Activated CD8-positive, alpha-beta T cell treated with anti-CD3 and anti-CD28 coated beads for 36 hours (primary cell): Measurements from ENCODE around the gene PFDN6. TPM values are rescaled to one million over a fixed set of nuclear protein-coding genes. Genes with fewer than 3 reads are reported as not detected.

Source experiments
- ATAC-seq: fragments of 200-7000 bp; cut with Tn5 transposase; one replicate; pipeline ENCODE4 v1.10.0; 2021; ENCODE audit warnings: mild to moderate bottlenecking, moderate library complexity
- CTCF ChIA-PET: fragments of 350-600 bp; sonication (Branson Sonifier 250); formaldehyde crosslinking; loops from one replicate; lab custom pipeline; 2021; ENCODE audit warnings: antibody characterized with exemption; lab: Charles Lee
- POLR2A ChIA-PET: fragments of 350-600 bp; sonication (Branson Sonifier 250); formaldehyde crosslinking; loops from one replicate; lab custom pipeline; 2021; ENCODE audit warnings: antibody characterized with exemption; lab: Charles Lee
- DNase-seq: peaks from one replicate; pipeline ENCODE4 v3.0.0-alpha.2; 2020
- H3K27ac Mint-ChIP-seq: one replicate; pipeline ENCODE4 v1.8.0; 2021; ENCODE audit warnings: mild to moderate bottlenecking, mixed read lengths
- H3K27me3 Mint-ChIP-seq: one replicate; pipeline ENCODE4 v1.8.0; 2021; ENCODE audit warnings: mixed read lengths
- H3K36me3 Mint-ChIP-seq: one replicate; pipeline ENCODE4 v1.8.0; 2021; ENCODE audit warnings: low read depth, mixed read lengths
- H3K4me1 Mint-ChIP-seq: one replicate; pipeline ENCODE4 v1.8.0; 2021; ENCODE audit warnings: low read depth, mixed read lengths
- H3K4me3 Mint-ChIP-seq: one replicate; pipeline ENCODE4 v1.8.0; 2021; ENCODE audit warnings: mild to moderate bottlenecking, moderate library complexity, mixed read lengths
- H3K9me3 Mint-ChIP-seq: one replicate; pipeline ENCODE4 v1.8.0; 2021; ENCODE audit warnings: mixed read lengths
- CTCF ChIP-seq: fragments of 200-600 bp; IDR thresholded peaks from one replicate; pipeline ENCODE4 v1.8.0; 2022; ENCODE audit warnings: antibody characterized with exemption, mild to moderate bottlenecking
- intact Hi-C: fragments of 100-400 bp; cut with micrococcal nuclease; formaldehyde crosslinking; loops from one replicate; pipeline ENCODE4 v1.10.0; 2022
- microRNA-seq: library from miRNA; unstranded; fragments of <30 nt; microRNA quantifications from one replicate; pipeline ENCODE4 v1.2.0, GENCODE V29; 2022; ENCODE audit warnings: borderline microRNAs expressed, borderline replicate concordance
- total RNA-seq, 2 experiments: library from RNA; stranded (reverse); gene quantifications; one replicate each; pipeline ENCODE4 v1.2.3, GENCODE V29; 2021

Gene PFDN6
- total RNA-seq, 2 experiments from 2014 or later: 78.1 to 92.3 TPM

- Mint-ChIP-seq H3K4me1 (peaks cover 15% of the 10 kb centered on the region), H3K36me3 (no peaks in the 10 kb centered on the region), H3K27me3 (no peaks in the 10 kb centered on the region), H3K9me3 (no peaks in the 10 kb centered on the region), H3K27ac (no peak overlapping the region), H3K4me3 (no peak overlapping the region)
- CTCF ChIA-PET: interaction anchor here (1.0 to 1.9 kb wide), 3 partner anchors 9 to 79 kb away, joined by 3 to 8 read pairs (median 3); no protein-coding TSS in a partner anchor
- DNase-seq (no peak), ATAC-seq (no peak)
- POLR2A ChIA-PET: no interaction called here
- TF ChIP-seq CTCF: no peak
- intact Hi-C loops: no loop called here
Measured at GRCh38 chr6:33335916-33336315, 46.5 kb downstream of the PFDN6 start.

GRCh38 chr6:33336495-33336894, 47.1 kb downstream of the PFDN6 start:
- ChIA-PET CTCF (interaction anchor here (1.0 to 1.9 kb wide), 3 partner anchors 9 to 78 kb away, joined by 3 to 8 read pairs (median 3); no protein-coding TSS in a partner anchor), POLR2A (no interaction called here)
- no peaks in the 10 kb centered on the region for H3K27me3 Mint-ChIP-seq

GRCh38 chr6:33339193-33339592, 49.8 kb downstream of the PFDN6 start:
- POLR2A ChIA-PET: no interaction called here
- Mint-ChIP-seq H3K27me3 (no peaks in the 10 kb centered on the region), H3K36me3 (no peaks in the 10 kb centered on the region), H3K27ac (no peak overlapping the region), H3K9me3 (no peaks in the 10 kb centered on the region), H3K4me1 (peaks cover 8% of the 10 kb centered on the region), H3K4me3 (no peak overlapping the region)
- intact Hi-C loops: no loop called here
- ATAC-seq: no peak
- CTCF ChIA-PET: interaction anchor here (1.1 kb wide), 1 partner anchor 213 kb away, joined by 3 read pairs; no protein-coding TSS in a partner anchor
- TF ChIP-seq CTCF: no peak
- no peak for DNase-seq

More at GRCh38 chr6:33336495-33336894, 47.1 kb downstream of the PFDN6 start:
- intact Hi-C loops: no loop called here
- H3K36me3 Mint-ChIP-seq: no peaks in the 10 kb centered on the region
- H3K4me3 Mint-ChIP-seq: no peak overlapping the region
- ATAC-seq (no peak), DNase-seq (no peak)
- peaks cover 15% of the 10 kb centered on the region for H3K4me1 Mint-ChIP-seq
- TF ChIP-seq CTCF: no peak
- no peak overlapping the region for H3K27ac Mint-ChIP-seq
- no peaks in the 10 kb centered on the region for H3K9me3 Mint-ChIP-seq

Small RNA genes lying within 50 kb of the gene (microRNA-seq; reads per million reads assigned to microRNA genes)
- gene MIR6834 (not detected), gene MIR6873 (not detected)

Other genes with a start within 250 kb of the PFDN6 start
- gene HLA-DPA1, start 216.0 kb upstream of the PFDN6 start, total RNA-seq: 10 to 100 TPM; 27.6 to 27.9 TPM
- 10 to 100 TPM; 12.3 to 14.8 TPM for gene HLA-DPB1, start 213.6 kb upstream of the PFDN6 start, total RNA-seq
- gene COL11A2, start 97.1 kb upstream of the PFDN6 start, total RNA-seq: 1 to 10 TPM; 1.3 to 1.4 TPM
- 10 to 100 TPM; 41.2 to 41.9 TPM for gene RXRB, start 88.9 kb upstream of the PFDN6 start, total RNA-seq
- gene SLC39A7, start 88.7 kb upstream of the PFDN6 start, total RNA-seq: 10 to 100 TPM; 43.1 to 43.3 TPM
- gene HSD17B8, start 84.9 kb upstream of the PFDN6 start, total RNA-seq: 10 to 100 TPM; 40.6 to 42.0 TPM
- gene RING1, start 81.1 kb upstream of the PFDN6 start, total RNA-seq: 10 to 100 TPM; 26.8 to 27.5 TPM
- 10 to 100 TPM; 31.2 to 34.3 TPM for gene VPS52, start 17.7 kb upstream of the PFDN6 start, total RNA-seq
- gene RPS18, start 17.5 kb upstream of the PFDN6 start, total RNA-seq: 1,000 to 10,000 TPM; 4,910 to 4,938 TPM
- 1 to 10 TPM; 3.6 to 4.2 TPM for gene B3GALT4, start 12.5 kb upstream of the PFDN6 start, total RNA-seq
- 10 to 100 TPM; 64.0 to 72.2 TPM for gene WDR46, start 362 bp upstream of the PFDN6 start, total RNA-seq
- 10 to 100 TPM; 24.2 to 24.3 TPM for gene RGL2, start 9.3 kb downstream of the PFDN6 start, total RNA-seq
- 100 to 1,000 TPM; 179 to 183 TPM for gene TAPBP, start 24.5 kb downstream of the PFDN6 start, total RNA-seq
- 1 to 10 TPM; 7.2 to 7.5 TPM for gene ZBTB22, start 28.1 kb downstream of the PFDN6 start, total RNA-seq
- 10 to 100 TPM; 59.8 to 72.4 TPM for gene DAXX, start 33.4 kb downstream of the PFDN6 start, total RNA-seq
- gene KIFC1, start 102.2 kb downstream of the PFDN6 start, total RNA-seq: 10 to 100 TPM; 93.4 to 96.0 TPM
- 10 to 100 TPM; 31.9 to 32.6 TPM for gene PHF1, start 121.4 kb downstream of the PFDN6 start, total RNA-seq
- 100 to 1,000 TPM; 155 to 160 TPM for gene CUTA, start 128.5 kb downstream of the PFDN6 start, total RNA-seq
- gene SYNGAP1, start 130.5 kb downstream of the PFDN6 start, total RNA-seq: 10 to 100 TPM; 57.9 to 67.0 TPM
- gene ZBTB9, start 165.0 kb downstream of the PFDN6 start, total RNA-seq: 1 to 10 TPM; 7.8 to 8.7 TPM